Activated T-cell treated with anti-CD3 and anti-CD28 coated beads, Interleukin-2, amount 50 U/mL, for 72 hours (primary cell): Measurements from ENCODE around the gene CRY1. TPM values are rescaled to one million over a fixed set of nuclear protein-coding genes. Genes with fewer than 3 reads are reported as not detected.

Source experiments
- ATAC-seq, 2 donors: fragments of 150-1000 bp; cut with Tn5 transposase; replicated peaks in 1 of 2; 2 replicates each; pipeline ENCODE4 v1.10.0; 2021; ENCODE audit warnings: moderate library complexity in 2 of 2, mild to moderate bottlenecking in 1 of 2
- DNase-seq, 2 donors: peaks; one replicate each; pipeline ENCODE4 v3.0.0; 2021 to 2022; ENCODE audit warnings: mixed read lengths in 1 of 2
- H3K27ac Mint-ChIP-seq: one replicate; pipeline ENCODE4 v1.8.0; 2022; ENCODE audit warnings: mild to moderate bottlenecking, moderate library complexity, mixed read lengths
- H3K27me3 Mint-ChIP-seq: one replicate; pipeline ENCODE4 v1.8.0; 2022; ENCODE audit warnings: low read depth, mixed read lengths
- H3K36me3 Mint-ChIP-seq, 2 donors: one replicate each; pipeline ENCODE4 v1.8.0; 2022; ENCODE audit warnings: mixed read lengths in 2 of 2, mild to moderate bottlenecking in 1 of 2; ENCODE audit not compliant: insufficient read depth in 2 of 2
- H3K4me1 Mint-ChIP-seq: one replicate; pipeline ENCODE4 v1.8.0; 2022; ENCODE audit warnings: low read depth, mixed read lengths
- H3K4me3 Mint-ChIP-seq, 2 donors: one replicate each; pipeline ENCODE4 v1.8.0; 2022; ENCODE audit warnings: mild to moderate bottlenecking in 2 of 2, mixed read lengths in 2 of 2, moderate library complexity in 2 of 2
- H3K9me3 Mint-ChIP-seq, 2 donors: one replicate each; pipeline ENCODE4 v1.8.0; 2022; ENCODE audit warnings: mixed read lengths in 2 of 2
- total RNA-seq, 2 donors: library from RNA; stranded (reverse); gene quantifications; one replicate each; pipeline ENCODE4 v1.2.3, GENCODE V29; 2022

Gene CRY1
- total RNA-seq, 2 donors from 2014 or later: 24.1 to 25.8 TPM

GRCh38 chr12:106954462-106955376 is 138.6 kb downstream of the CRY1 start:
- Mint-ChIP-seq H3K9me3 (peaks cover 3% of the 10 kb centered on the region in 2 donors), H3K27me3 (no peaks in the 10 kb centered on the region), H3K4me1 (peaks cover 30% of the 10 kb centered on the region), H3K4me3 (peak overlapping the region; percentile 91 to 92), H3K36me3 (peaks cover 4% of the 10 kb centered on the region in 2 donors), H3K27ac (peak overlapping the region; percentile 93)
- ATAC-seq: no peak
- peak in 1 of 2 donors; percentile 23 for DNase-seq

- peaks cover 9 to 10% of the 10 kb centered on the region in 2 donors for H3K36me3 Mint-ChIP-seq
- ATAC-seq (no peak), DNase-seq (no peak)
- H3K4me1 Mint-ChIP-seq: peaks cover 26% of the 10 kb centered on the region
- H3K27ac Mint-ChIP-seq: no peak overlapping the region
- no peaks in the 10 kb centered on the region for H3K27me3 Mint-ChIP-seq
- H3K4me3 Mint-ChIP-seq: peak overlapping the region; percentile 49 to 92
- H3K9me3 Mint-ChIP-seq: peaks cover 10 to 11% of the 10 kb centered on the region in 2 donors
Observed at GRCh38 chr12:106953352-106954250, 139.7 kb downstream of the CRY1 start.

GRCh38 chr12:106950591-106950990 is 142.8 kb downstream of the CRY1 start:
- peaks cover 13% of the 10 kb centered on the region for H3K4me1 Mint-ChIP-seq
- DNase-seq (no peak), ATAC-seq (no peak)
- no peak overlapping the region for H3K27ac Mint-ChIP-seq
- no peaks in the 10 kb centered on the region for H3K27me3 Mint-ChIP-seq
- peaks cover 8 to 14% of the 10 kb centered on the region in 2 donors for H3K36me3 Mint-ChIP-seq
- H3K9me3 Mint-ChIP-seq: peaks cover 11 to 16% of the 10 kb centered on the region in 2 donors
- no peak overlapping the region for H3K4me3 Mint-ChIP-seq

- no peak for DNase-seq
- H3K27me3 Mint-ChIP-seq: no peaks in the 10 kb centered on the region
- H3K4me3 Mint-ChIP-seq: no peak overlapping the region
- H3K27ac Mint-ChIP-seq: no peak overlapping the region
- peaks cover 8 to 24% of the 10 kb centered on the region in 2 donors for H3K36me3 Mint-ChIP-seq
- no peaks in the 10 kb centered on the region for H3K4me1 Mint-ChIP-seq
- no peak for ATAC-seq
- peaks cover 13 to 16% of the 10 kb centered on the region in 2 donors for H3K9me3 Mint-ChIP-seq
Observed at GRCh38 chr12:106947461-106947860, 145.9 kb downstream of the CRY1 start.

- H3K4me3 Mint-ChIP-seq: no peak overlapping the region
- no peak overlapping the region for H3K27ac Mint-ChIP-seq
- no peaks in the 10 kb centered on the region for H3K27me3 Mint-ChIP-seq
- peaks cover 13 to 16% of the 10 kb centered on the region in 2 donors for H3K9me3 Mint-ChIP-seq
- no peaks in the 10 kb centered on the region for H3K4me1 Mint-ChIP-seq
- H3K36me3 Mint-ChIP-seq: peaks cover 8 to 24% of the 10 kb centered on the region in 2 donors
- ATAC-seq (no peak), DNase-seq (no peak)
Observed at GRCh38 chr12:106945261-106945851, 148.0 kb downstream of the CRY1 start.

GRCh38 chr12:106942775-106943174 is 150.6 kb downstream of the CRY1 start:
- Mint-ChIP-seq H3K27me3 (no peaks in the 10 kb centered on the region), H3K4me1 (no peaks in the 10 kb centered on the region), H3K27ac (no peak overlapping the region), H3K36me3 (peaks cover 0 to 10% of the 10 kb centered on the region in 2 donors), H3K9me3 (peaks cover 2 to 4% of the 10 kb centered on the region in 2 donors), H3K4me3 (no peak overlapping the region)
- DNase-seq (no peak), ATAC-seq (no peak)

GRCh38 chr12:106941481-106942156 is 151.7 kb downstream of the CRY1 start:
- DNase-seq: no peak
- H3K9me3 Mint-ChIP-seq: peaks cover 2% of the 10 kb centered on the region in 2 donors
- no peaks in the 10 kb centered on the region for H3K27me3 Mint-ChIP-seq
- ATAC-seq: no peak
- no peak overlapping the region for H3K4me3 Mint-ChIP-seq
- no peak overlapping the region for H3K27ac Mint-ChIP-seq
- H3K36me3 Mint-ChIP-seq: peaks cover 0 to 10% of the 10 kb centered on the region in 2 donors
- no peaks in the 10 kb centered on the region for H3K4me1 Mint-ChIP-seq

Other genes starting within 250 kb of the CRY1 start
- 10 to 100 TPM; 39.7 to 41.3 TPM for gene TMEM263, start 137.6 kb downstream of the CRY1 start, total RNA-seq
- gene MTERF2, start 106.4 kb downstream of the CRY1 start, total RNA-seq: 1 to 10 TPM; 6.7 to 7.8 TPM